Thyroid gland (tissue), 4 donors: ENCODE measurements around the gene VGLL3. TPM values are rescaled to one million over a fixed set of nuclear protein-coding genes. Genes with fewer than 3 reads are reported as not detected.

Experiments used
- DNase-seq, 2 donors: peaks; one replicate each; pipeline ENCODE4 v3.0.0-alpha.2; 2019
- H3K27ac ChIP-seq, 3 donors: fragments of 200-600 bp; sonication (generic); 1 replicate in 2 of 3; 2 replicates in 1 of 3; pipeline ENCODE4 v1.5.1; 2016 to 2019; ENCODE audit warnings: mild to moderate bottlenecking in 1 of 3, moderate library complexity in 1 of 3
- H3K27me3 ChIP-seq: fragments of 200-600 bp; sonication (generic); one replicate; pipeline ENCODE4 v1.5.1; 2019
- H3K36me3 ChIP-seq, 2 donors: fragments of 200-600 bp; sonication (generic); one replicate each; pipeline ENCODE4 v1.5.1; 2016 to 2019
- H3K4me1 ChIP-seq, 2 donors: fragments of 200-600 bp; sonication (generic); one replicate each; pipeline ENCODE4 v1.5.1; 2017 to 2019
- H3K4me3 ChIP-seq, 3 donors: fragments of 200-600 bp; sonication (generic); replicated peaks in 1 of 3; 1 replicate in 2 of 3; 2 replicates in 1 of 3; pipeline ENCODE4 v1.5.1; 2016; ENCODE audit warnings: mild to moderate bottlenecking in 1 of 3
- H3K9me3 ChIP-seq: fragments of 200-600 bp; sonication (generic); one replicate; pipeline ENCODE4 v1.5.1; 2017
- POLR2A ChIP-seq, 2 donors: fragments of 450-650 bp; IDR thresholded peaks; one replicate each; pipeline ENCODE4 v1.6.1; 2017; ENCODE audit warnings: antibody characterized with exemption in 2 of 2, mild to moderate bottlenecking in 2 of 2, moderate library complexity in 1 of 2
- WGBS, 2 donors: methylation state at CpG; one replicate each; pipeline ENCODE4 v1.1.5; 2017; 5-methylcytosine and 5-hydroxymethylcytosine counted together
- intact Hi-C: fragments of 100-400 bp; cut with DNase I; formaldehyde crosslinking; loops from one replicate; pipeline ENCODE4 v1.15.1; 2023
- total RNA-seq, 4 donors: library from RNA; depleted of rRNA; stranded (reverse); fragments of >200 nt; gene quantifications; one replicate each; pipeline ENCODE4 v1.2.3, GENCODE V29; 2016
- TF ChIP-seq, protein P1 (sequence below), 6 experiments: fragments of 200-600 bp in 3 of 6; fragments of 450-650 bp in 3 of 6; sonication (generic) in 3 of 6; IDR thresholded peaks; one replicate each; pipeline ENCODE4 v1.5.1; 2016 to 2019; ENCODE audit warnings: antibody characterized with exemption in 6 of 6, mild to moderate bottlenecking in 2 of 6, inconsistent platforms in 1 of 6, moderate library complexity in 1 of 6

VGLL3 gene
- total RNA-seq, 4 donors from 2014 or later = 3.0 to 18.7 (median 12.7) TPM

DNA sequence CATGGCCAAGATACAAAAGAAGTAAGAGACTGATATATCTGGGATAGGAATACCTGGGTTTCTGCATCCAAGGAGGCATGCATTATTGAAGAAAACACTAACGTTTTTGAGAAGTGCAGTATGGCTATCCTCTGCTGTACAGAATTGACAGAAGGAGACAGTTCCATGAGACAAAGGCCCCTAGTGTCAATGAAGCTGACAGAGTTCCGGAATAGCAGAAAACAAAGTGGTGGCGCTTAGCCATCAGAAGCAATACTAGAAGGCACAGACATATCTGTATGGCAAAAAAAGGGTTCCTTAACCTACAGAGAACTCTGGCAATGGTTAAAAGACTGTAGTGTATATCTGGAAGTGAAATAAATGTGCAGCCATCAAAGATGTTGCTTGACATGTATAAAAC is 77.8 kb downstream of the VGLL3 start:
- Histone ChIP-seq H3K27me3 (no peaks in the 10 kb centered on the region), H3K4me3 (no peak overlapping the region), H3K27ac (no peak overlapping the region), H3K36me3 (no peaks in the 10 kb centered on the region), H3K9me3 (no peaks in the 10 kb centered on the region), H3K4me1 (no peaks in the 10 kb centered on the region)
- intact Hi-C loops = no loop called here
- WGBS, 2 donors = 81 to 82% methylated on average over 3 of the region's 3 CpGs
- TF ChIP-seq POLR2A (IDR thresholded peaks at IDR 0.05) = no peak
- TF ChIP-seq, protein P1, sequence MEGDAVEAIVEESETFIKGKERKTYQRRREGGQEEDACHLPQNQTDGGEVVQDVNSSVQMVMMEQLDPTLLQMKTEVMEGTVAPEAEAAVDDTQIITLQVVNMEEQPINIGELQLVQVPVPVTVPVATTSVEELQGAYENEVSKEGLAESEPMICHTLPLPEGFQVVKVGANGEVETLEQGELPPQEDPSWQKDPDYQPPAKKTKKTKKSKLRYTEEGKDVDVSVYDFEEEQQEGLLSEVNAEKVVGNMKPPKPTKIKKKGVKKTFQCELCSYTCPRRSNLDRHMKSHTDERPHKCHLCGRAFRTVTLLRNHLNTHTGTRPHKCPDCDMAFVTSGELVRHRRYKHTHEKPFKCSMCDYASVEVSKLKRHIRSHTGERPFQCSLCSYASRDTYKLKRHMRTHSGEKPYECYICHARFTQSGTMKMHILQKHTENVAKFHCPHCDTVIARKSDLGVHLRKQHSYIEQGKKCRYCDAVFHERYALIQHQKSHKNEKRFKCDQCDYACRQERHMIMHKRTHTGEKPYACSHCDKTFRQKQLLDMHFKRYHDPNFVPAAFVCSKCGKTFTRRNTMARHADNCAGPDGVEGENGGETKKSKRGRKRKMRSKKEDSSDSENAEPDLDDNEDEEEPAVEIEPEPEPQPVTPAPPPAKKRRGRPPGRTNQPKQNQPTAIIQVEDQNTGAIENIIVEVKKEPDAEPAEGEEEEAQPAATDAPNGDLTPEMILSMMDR (IDR thresholded peaks at IDR 0.05) = no peak
- no peak for DNase-seq

DNA sequence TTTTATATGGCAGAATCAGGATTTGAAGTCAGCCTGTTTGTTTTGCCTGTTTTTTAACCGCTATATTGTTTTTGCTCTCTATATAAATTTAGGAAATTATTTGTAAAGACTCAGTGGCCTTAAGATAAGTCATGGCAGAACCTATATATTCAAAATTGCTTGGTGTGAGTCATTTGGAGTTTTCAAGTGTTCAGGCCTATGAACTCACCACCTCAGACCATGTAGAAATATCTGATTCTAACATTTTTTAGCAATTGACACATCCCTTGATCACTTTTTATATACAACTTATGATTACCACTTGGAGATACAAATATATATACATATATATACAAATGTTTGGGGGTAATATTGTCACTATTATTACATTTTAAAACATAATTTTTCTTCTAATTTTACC is 95.7 kb downstream of the VGLL3 start:
- Histone ChIP-seq H3K9me3 (no peaks in the 10 kb centered on the region), H3K27me3 (no peaks in the 10 kb centered on the region), H3K4me3 (no peak overlapping the region), H3K4me1 (no peaks in the 10 kb centered on the region), H3K27ac (no peak overlapping the region), H3K36me3 (no peaks in the 10 kb centered on the region)
- intact Hi-C loops = no loop called here
- whole genome bisulfite sequencing, 2 donors = 84 to 95% methylated on average over 1 of the region's 1 CpG
- TF ChIP-seq, protein P1 (IDR thresholded peaks at IDR 0.05) = no peak
- TF ChIP-seq POLR2A (IDR thresholded peaks at IDR 0.05) = no peak
- no peak for DNase-seq

DNA sequence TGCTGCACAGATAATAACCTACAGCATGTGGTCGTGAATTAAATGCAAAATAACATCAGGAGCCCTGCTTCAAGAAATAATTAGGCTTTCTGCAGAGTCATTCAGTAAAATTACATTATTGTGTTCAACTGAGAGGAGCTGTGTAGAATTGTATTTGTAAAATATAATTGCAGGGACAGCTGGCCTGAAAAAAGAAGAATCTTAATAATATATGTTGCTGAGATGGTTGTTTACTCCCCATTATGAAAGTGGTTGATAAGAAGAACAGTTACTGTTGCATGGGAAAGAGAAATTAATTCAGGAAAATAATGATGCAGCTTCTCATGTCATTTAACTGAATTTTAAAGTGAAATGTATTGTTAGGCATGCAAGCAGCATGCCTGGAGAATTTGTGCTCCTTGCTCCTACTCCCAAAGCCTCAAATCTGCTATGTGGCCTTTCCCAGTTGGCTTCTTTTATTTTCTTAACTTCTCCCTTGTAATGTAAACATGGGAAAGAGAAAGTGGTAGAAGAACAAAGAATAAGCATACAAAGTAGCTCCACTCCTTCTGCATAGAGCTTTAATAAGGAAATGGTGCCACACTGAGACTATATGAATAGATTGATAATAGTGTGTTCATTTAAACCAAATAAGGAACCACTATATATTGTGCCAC is 100.1 kb downstream of the VGLL3 start:
- Histone ChIP-seq H3K27me3 (no peaks in the 10 kb centered on the region), H3K36me3 (no peaks in the 10 kb centered on the region), H3K27ac (no peak overlapping the region), H3K4me1 (no peaks in the 10 kb centered on the region), H3K4me3 (no peak overlapping the region), H3K9me3 (no peaks in the 10 kb centered on the region)
- intact Hi-C loops = no loop called here
- WGBS, 2 donors = 49 to 57% methylated on average over 1 of the region's 1 CpG
- DNase-seq = no peak
- TF ChIP-seq POLR2A (IDR thresholded peaks at IDR 0.05) = no peak
- TF ChIP-seq, protein P1 (IDR thresholded peaks at IDR 0.05) = no peak

Other genes starting within 250 kb of the VGLL3 start
- gene CHMP2B, start 236.2 kb upstream of the VGLL3 start, total RNA-seq = 10 to 100 TPM; 63.7 to 70.0 (median 66.3) TPM